Activated naive CD8-positive, alpha-beta T cell treated with anti-CD3 and anti-CD28 coated beads, Interleukin-2, amount 50 U/mL, for 24 hours (primary cell): Measurements from ENCODE around the gene SYNPO2L.
A peak's percentile ranks its signal among the peaks of the same experiment; 100 is the strongest.
"Not testable (repeated sequence)": the region's sequence is repeated elsewhere in the genome, so short reads cannot be mapped to it uniquely, and the experiment has no call there.

ENCODE experiments used
- ATAC-seq: fragments of 150-1000 bp; cut with Tn5 transposase; one replicate; pipeline ENCODE4 v1.10.0; 2021
- DNase-seq: peaks from one replicate; pipeline ENCODE4 v3.0.0; 2021
- H3K27ac Mint-ChIP-seq: one replicate; pipeline ENCODE4 v1.8.0; 2021; ENCODE audit warnings: mild to moderate bottlenecking, mixed read lengths
- H3K27me3 Mint-ChIP-seq: one replicate; pipeline ENCODE4 v1.8.0; 2021; ENCODE audit warnings: mixed read lengths
- H3K36me3 Mint-ChIP-seq: one replicate; pipeline ENCODE4 v1.8.0; 2021; ENCODE audit warnings: low read depth, mixed read lengths
- H3K4me1 Mint-ChIP-seq: one replicate; pipeline ENCODE4 v1.8.0; 2021; ENCODE audit warnings: mixed read lengths
- H3K4me3 Mint-ChIP-seq: one replicate; pipeline ENCODE4 v1.8.0; 2021; ENCODE audit warnings: mild to moderate bottlenecking, moderate library complexity, mixed read lengths
- H3K9me3 Mint-ChIP-seq: one replicate; pipeline ENCODE4 v1.8.0; 2021; ENCODE audit warnings: mixed read lengths

The SYNPO2L gene

GRCh38 chr10:73662705-73663104, 6.9 kb upstream of the SYNPO2L start:
- not testable (repeated sequence) for H3K36me3 Mint-ChIP-seq, H3K27me3 Mint-ChIP-seq, H3K9me3 Mint-ChIP-seq, H3K4me3 Mint-ChIP-seq, H3K27ac Mint-ChIP-seq, H3K4me1 Mint-ChIP-seq, ATAC-seq, DNase-seq

GRCh38 chr10:73655257-73655989, 406 bp downstream of the SYNPO2L start:
- ATAC-seq (no peak), DNase-seq (no peak)
- Mint-ChIP-seq H3K27me3 (no peaks in the 10 kb centered on the region), H3K27ac (no peak overlapping the region), H3K4me1 (peaks cover 13% of the 10 kb centered on the region), H3K9me3 (no peaks in the 10 kb centered on the region), H3K4me3 (no peak overlapping the region), H3K36me3 (no peaks in the 10 kb centered on the region)

GRCh38 chr10:73653701-73654100, 2.1 kb downstream of the SYNPO2L start:
- Mint-ChIP-seq H3K9me3 (no peaks in the 10 kb centered on the region), H3K4me1 (peaks cover 16% of the 10 kb centered on the region), H3K4me3 (no peak overlapping the region), H3K36me3 (no peaks in the 10 kb centered on the region), H3K27ac (no peak overlapping the region), H3K27me3 (no peaks in the 10 kb centered on the region)
- DNase-seq: no peak
- ATAC-seq: no peak

- Mint-ChIP-seq H3K27ac (no peak overlapping the region), H3K9me3 (no peaks in the 10 kb centered on the region), H3K4me3 (no peak overlapping the region), H3K36me3 (no peaks in the 10 kb centered on the region), H3K27me3 (no peaks in the 10 kb centered on the region), H3K4me1 (peaks cover 16% of the 10 kb centered on the region)
- DNase-seq (no peak), ATAC-seq (no peak)
These were observed 2.6 kb downstream of the SYNPO2L start for GRCh38 chr10:73653195-73653594.

- Mint-ChIP-seq H3K4me1 (peaks cover 13% of the 10 kb centered on the region), H3K27ac (no peak overlapping the region), H3K9me3 (no peaks in the 10 kb centered on the region), H3K27me3 (peaks cover 3% of the 10 kb centered on the region), H3K4me3 (no peak overlapping the region), H3K36me3 (no peaks in the 10 kb centered on the region)
- no peak for DNase-seq
- peak; percentile 54 for ATAC-seq
These were observed 5.1 kb downstream of the SYNPO2L start for GRCh38 chr10:73650537-73651331.

GRCh38 chr10:73649876-73650536, 5.8 kb downstream of the SYNPO2L start:
- no peak overlapping the region for H3K27ac Mint-ChIP-seq
- H3K4me3 Mint-ChIP-seq: no peak overlapping the region
- no peaks in the 10 kb centered on the region for H3K36me3 Mint-ChIP-seq
- H3K27me3 Mint-ChIP-seq: peaks cover 3% of the 10 kb centered on the region
- ATAC-seq: no peak
- DNase-seq: no peak
- no peaks in the 10 kb centered on the region for H3K9me3 Mint-ChIP-seq
- H3K4me1 Mint-ChIP-seq: peaks cover 10% of the 10 kb centered on the region

- no peak overlapping the region for H3K27ac Mint-ChIP-seq
- DNase-seq (no peak), ATAC-seq (no peak)
- peaks cover 17% of the 10 kb centered on the region for H3K4me1 Mint-ChIP-seq
- H3K4me3 Mint-ChIP-seq: no peak overlapping the region
- no peaks in the 10 kb centered on the region for H3K9me3 Mint-ChIP-seq
- no peaks in the 10 kb centered on the region for H3K36me3 Mint-ChIP-seq
- peaks cover 3% of the 10 kb centered on the region for H3K27me3 Mint-ChIP-seq
These were observed 6.6 kb downstream of the SYNPO2L start for GRCh38 chr10:73648975-73649829.

GRCh38 chr10:73647875-73648651, 7.8 kb downstream of the SYNPO2L start:
- Mint-ChIP-seq H3K9me3 (no peaks in the 10 kb centered on the region), H3K4me1 (peaks cover 19% of the 10 kb centered on the region), H3K27ac (no peak overlapping the region), H3K4me3 (peak overlapping the region; percentile 59), H3K27me3 (peaks cover 3% of the 10 kb centered on the region), H3K36me3 (no peaks in the 10 kb centered on the region)
- DNase-seq (no peak), ATAC-seq (no peak)

GRCh38 chr10:73647211-73647874, 8.5 kb downstream of the SYNPO2L start:
- Mint-ChIP-seq H3K4me3 (peak overlapping the region; percentile 59), H3K4me1 (peaks cover 19% of the 10 kb centered on the region), H3K27ac (no peak overlapping the region), H3K27me3 (peaks cover 3% of the 10 kb centered on the region), H3K9me3 (no peaks in the 10 kb centered on the region), H3K36me3 (no peaks in the 10 kb centered on the region)
- ATAC-seq (no peak), DNase-seq (peak; percentile 36)

GRCh38 chr10:73646598-73647041, 9.2 kb downstream of the SYNPO2L start:
- Mint-ChIP-seq H3K4me3 (no peak overlapping the region), H3K27me3 (peaks cover 3% of the 10 kb centered on the region), H3K4me1 (peaks cover 19% of the 10 kb centered on the region), H3K36me3 (no peaks in the 10 kb centered on the region), H3K27ac (no peak overlapping the region), H3K9me3 (no peaks in the 10 kb centered on the region)
- ATAC-seq (no peak), DNase-seq (no peak)

- H3K4me3 Mint-ChIP-seq: no peak overlapping the region
- DNase-seq (no peak), ATAC-seq (no peak)
- H3K9me3 Mint-ChIP-seq: no peaks in the 10 kb centered on the region
- H3K4me1 Mint-ChIP-seq: peaks cover 15% of the 10 kb centered on the region
- H3K36me3 Mint-ChIP-seq: no peaks in the 10 kb centered on the region
- H3K27ac Mint-ChIP-seq: no peak overlapping the region
- H3K27me3 Mint-ChIP-seq: peaks cover 3% of the 10 kb centered on the region
These were observed 10.6 kb downstream of the SYNPO2L start for GRCh38 chr10:73645251-73645650.

- H3K4me1 Mint-ChIP-seq: peaks cover 13% of the 10 kb centered on the region
- no peak overlapping the region for H3K27ac Mint-ChIP-seq
- peak; percentile 42 for ATAC-seq
These were observed 11.1 kb downstream of the SYNPO2L start for GRCh38 chr10:73644767-73645166.

More at GRCh38 chr10:73644767-73645166, 11.1 kb downstream of the SYNPO2L start:
- H3K36me3 Mint-ChIP-seq: no peaks in the 10 kb centered on the region
- no peaks in the 10 kb centered on the region for H3K9me3 Mint-ChIP-seq
- H3K27me3 Mint-ChIP-seq: peaks cover 3% of the 10 kb centered on the region
- no peak overlapping the region for H3K4me3 Mint-ChIP-seq
- no peak for DNase-seq
